Endothelial cell of umbilical vein (primary cell): ENCODE measurements around the gene POLR1H. TPM values are rescaled to one million over a fixed set of nuclear protein-coding genes. Genes with fewer than 3 reads are reported as not detected.

ENCODE experiments used
- BruUV-seq: library from RNA; stranded (reverse); fragments of 400-500 nt; replicated peaks from 2 replicates; lab custom pipeline; 2021; lab: Mats Ljungman, UMichigan
- CTCF ChIA-PET: fragments of 300-600, 350-600 bp; sonication (Branson Sonifier 250); formaldehyde crosslinking; loops from one replicate; lab custom pipeline; 2021; ENCODE audit warnings: antibody characterized with exemption, inconsistent platforms; lab: Charles Lee
- POLR2A ChIA-PET: fragments of 300-600, 350-600 bp; sonication (Branson Sonifier 250); formaldehyde crosslinking; loops from one replicate; lab custom pipeline; 2021; ENCODE audit warnings: antibody characterized with exemption, inconsistent platforms; lab: Charles Lee
- DNase-seq: peaks from one replicate; pipeline ENCODE4 v3.0.0-alpha.2; 2011; ENCODE audit warnings: low read depth, low spot score
- FAIRE-seq: peaks from 2 replicates; lab custom pipeline; 2011; peaks lifted over from hg19 to GRCh38; lab: Jason Lieb, UNC
- H2AFZ ChIP-seq: 2 replicates; pipeline ENCODE4 v1.6.0; 2012; ENCODE audit warnings: low read depth, low read length, control low read depth, inconsistent platforms
- H3K27ac ChIP-seq: 2 replicates; pipeline ENCODE4 v1.5.1; 2011; ENCODE audit warnings: low read depth, mild to moderate bottlenecking, control low read depth, low read length, moderate library complexity; ENCODE audit not compliant: insufficient read depth
- H3K27me3 ChIP-seq, 2 experiments: 2 replicates each; pipeline versions ENCODE4 v1.6.0 to v1.6.1; 2011; ENCODE audit warnings: low read length in 2 of 2, mixed read lengths in 1 of 2; ENCODE audit not compliant: control insufficient read depth in 2 of 2, insufficient read depth in 2 of 2
- H3K36me3 ChIP-seq, 2 experiments: 2 replicates in 1 of 2; 3 replicates in 1 of 2; pipeline ENCODE4 v1.5.1; 2011; ENCODE audit warnings: low read length in 2 of 2, mild to moderate bottlenecking in 1 of 2, moderate library complexity in 1 of 2; ENCODE audit not compliant: control insufficient read depth in 2 of 2, insufficient read depth in 2 of 2; ENCODE audit errors: extremely low read depth in 1 of 2
- H3K4me1 ChIP-seq: 3 replicates; pipeline ENCODE4 v1.5.1; 2011; ENCODE audit warnings: mild to moderate bottlenecking, low read length; ENCODE audit not compliant: control insufficient read depth, insufficient read depth; ENCODE audit errors: extremely low read depth
- H3K4me2 ChIP-seq: 2 replicates; pipeline ENCODE4 v1.6.1; 2011; ENCODE audit warnings: low read length, control low read depth, mixed read lengths; ENCODE audit not compliant: insufficient read depth
- H3K4me3 ChIP-seq, 3 experiments: fragments of 200-600 bp in 1 of 3; sonication (generic), shearing (Covaris generic) in 1 of 3; replicated peaks in 1 of 3; 2 replicates each; pipeline ENCODE4 v1.5.1; 2011 to 2016; ENCODE audit warnings: control low read depth in 3 of 3, low read length in 3 of 3, mild to moderate bottlenecking in 2 of 3, inconsistent platforms in 1 of 3, low read depth in 1 of 3, moderate library complexity in 1 of 3; ENCODE audit not compliant: insufficient read depth in 1 of 3
- H3K79me2 ChIP-seq: 2 replicates; pipeline ENCODE4 v1.6.0; 2012; ENCODE audit warnings: low read length, inconsistent platforms; ENCODE audit not compliant: control insufficient read depth, insufficient read depth
- H3K9ac ChIP-seq: replicated peaks from 2 replicates; pipeline ENCODE3; 2011; ENCODE audit warnings: low read length, control low read depth; ENCODE audit not compliant: insufficient read depth; ENCODE audit errors: extremely low read depth
- H3K9me1 ChIP-seq: replicated peaks from 3 replicates; pipeline ENCODE4 v1.6.0; 2011; ENCODE audit warnings: mild to moderate bottlenecking, low read length; ENCODE audit not compliant: control insufficient read depth, insufficient read depth; ENCODE audit errors: extremely low read depth
- H3K9me3 ChIP-seq: replicated peaks from 2 replicates; pipeline ENCODE4 v1.5.1; 2012; ENCODE audit warnings: low read length, inconsistent platforms; ENCODE audit not compliant: control insufficient read depth, insufficient read depth
- H4K20me1 ChIP-seq: replicated peaks from 2 replicates; pipeline ENCODE3; 2011; ENCODE audit warnings: mild to moderate bottlenecking, low read length; ENCODE audit not compliant: control insufficient read depth, insufficient read depth; ENCODE audit errors: extremely low read depth
- EZH2 ChIP-seq: IDR thresholded peaks from 2 replicates; pipeline ENCODE4 v1.6.1; 2012; ENCODE audit warnings: borderline replicate concordance, low read depth, mild to moderate bottlenecking, moderate library complexity, low read length, inconsistent platforms; ENCODE audit not compliant: severe bottlenecking
- FOS ChIP-seq: IDR thresholded peaks from 2 replicates; pipeline ENCODE4 v1.6.1; 2011; ENCODE audit warnings: mild to moderate bottlenecking, low read length, moderate library complexity, borderline replicate concordance; ENCODE audit not compliant: insufficient read depth
- GATA2 ChIP-seq: IDR thresholded peaks from 2 replicates; pipeline ENCODE4 v1.7.0; 2011; ENCODE audit warnings: low read depth, mild to moderate bottlenecking, moderate library complexity, mixed read lengths, low read length; ENCODE audit not compliant: insufficient read length, insufficient read depth
- JUN ChIP-seq: IDR thresholded peaks from 2 replicates; pipeline ENCODE4 v1.6.1; 2011; ENCODE audit warnings: borderline replicate concordance, low read depth; ENCODE audit not compliant: insufficient read length, insufficient read depth
- MAX ChIP-seq: IDR thresholded peaks from 2 replicates; pipeline ENCODE4 v1.6.1; 2011; ENCODE audit not compliant: insufficient read depth, insufficient read length
- MYC ChIP-seq: IDR thresholded peaks from one replicate; pipeline ENCODE4 v1.6.1; 2011; ENCODE audit warnings: mild to moderate bottlenecking, low read depth, low read length
- dilution Hi-C: fragments of 300-500 bp; cut with MboI; formaldehyde crosslinking; loops from one replicate; pipeline ENCODE4 v1.15.0; 2019; ENCODE audit warnings: low sequenced_read_pairs; ENCODE audit not compliant: extremely low pct_ligation_motif_present
- intact Hi-C: fragments of 100-400 bp; cut with micrococcal nuclease; formaldehyde crosslinking; loops from one replicate; pipeline ENCODE4 v1.10.0; 2022
- polyA plus RNA-seq, 4 experiments: library from polyadenylated mRNA; depleted of rRNA in 3 of 4; stranded (reverse) in 3 of 4; unstranded in 1 of 4; fragments of >200 nt; gene quantifications; 2 replicates each; pipeline versions ENCODE4 v1.2.1 to v1.2.3, GENCODE V29; 2011 to 2012; ENCODE audit warnings: missing spikeins in 1 of 4
- total RNA-seq: library from RNA; stranded (reverse); gene quantifications from 2 replicates; pipeline ENCODE4 v1.2.3, GENCODE V29; 2021
- TF ChIP-seq, protein P1 (sequence below), 2 donors: IDR thresholded peaks; 1 replicate in 1 of 2; 2 replicates in 1 of 2; pipeline ENCODE4 v1.5.1; 2011; ENCODE audit warnings: low read length in 2 of 2, mild to moderate bottlenecking in 2 of 2, moderate library complexity in 2 of 2, control low read depth in 1 of 2, inconsistent platforms in 1 of 2, low read depth in 1 of 2; ENCODE audit not compliant: insufficient read depth in 1 of 2; ENCODE audit errors: extremely low read depth in 1 of 2

Gene POLR1H
- total and polyA plus RNA-seq, 2 donors (not counting 3 experiments of a cell fraction or from before 2014, with no cell fraction given), result 32.5 to 65.3 TPM

DNA sequence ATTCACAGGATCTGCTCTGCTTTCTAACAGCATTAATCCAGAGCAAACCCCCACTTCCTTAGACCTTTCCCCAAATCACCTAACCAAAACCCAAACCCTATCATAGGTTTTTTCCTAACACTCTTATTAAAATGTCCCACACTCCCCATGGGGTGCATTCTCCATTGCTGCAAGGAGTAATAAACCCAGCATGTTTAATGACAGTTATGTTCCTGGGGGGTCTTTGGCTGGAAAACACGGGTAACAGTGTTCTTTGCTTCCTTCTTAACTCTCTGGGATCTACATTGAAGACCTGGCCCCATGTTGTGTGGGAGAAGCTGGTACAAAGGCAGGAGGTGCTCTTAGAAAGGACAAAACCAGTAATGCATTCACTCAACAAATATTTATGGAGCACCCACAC lies 35.8 kb downstream of the POLR1H start:
- FAIRE-seq, result no peak
- no peaks in the 10 kb centered on the region for H4K20me1 ChIP-seq
- H3K4me3 ChIP-seq, result no peak overlapping the region
- no peaks in the 10 kb centered on the region for H3K9me1 ChIP-seq
- peaks cover 31 to 51% of the 10 kb centered on the region in 2 experiments for H3K27me3 ChIP-seq
- no peaks in the 10 kb centered on the region for H3K9me3 ChIP-seq
- H3K27ac ChIP-seq, result no peak overlapping the region
- ChIA-PET POLR2A (no interaction called here), CTCF (interaction anchor here (1.1 kb wide), 1 partner anchor 35 kb away, joined by 3 read pairs; no protein-coding TSS in a partner anchor)
- no peak overlapping the region for H2AFZ ChIP-seq
- BruUV-seq, result no TSS peak
- DNase-seq, result no peak
- dilution Hi-C loops (no loop called here), intact Hi-C loops (no loop called here)
- no peak overlapping the region for H3K9ac ChIP-seq
- H3K4me1 ChIP-seq, result peaks cover 12% of the 10 kb centered on the region
- no peaks in the 10 kb centered on the region for H3K79me2 ChIP-seq
- no peaks in the 10 kb centered on the region for H3K36me3 ChIP-seq
- H3K4me2 ChIP-seq, result no peak overlapping the region
- TF ChIP-seq FOS, result no peak
- no peak for TF ChIP-seq MYC
- TF ChIP-seq MAX, result no peak
- no peak for TF ChIP-seq JUN
- no peak for TF ChIP-seq GATA2
- TF ChIP-seq, protein P1, sequence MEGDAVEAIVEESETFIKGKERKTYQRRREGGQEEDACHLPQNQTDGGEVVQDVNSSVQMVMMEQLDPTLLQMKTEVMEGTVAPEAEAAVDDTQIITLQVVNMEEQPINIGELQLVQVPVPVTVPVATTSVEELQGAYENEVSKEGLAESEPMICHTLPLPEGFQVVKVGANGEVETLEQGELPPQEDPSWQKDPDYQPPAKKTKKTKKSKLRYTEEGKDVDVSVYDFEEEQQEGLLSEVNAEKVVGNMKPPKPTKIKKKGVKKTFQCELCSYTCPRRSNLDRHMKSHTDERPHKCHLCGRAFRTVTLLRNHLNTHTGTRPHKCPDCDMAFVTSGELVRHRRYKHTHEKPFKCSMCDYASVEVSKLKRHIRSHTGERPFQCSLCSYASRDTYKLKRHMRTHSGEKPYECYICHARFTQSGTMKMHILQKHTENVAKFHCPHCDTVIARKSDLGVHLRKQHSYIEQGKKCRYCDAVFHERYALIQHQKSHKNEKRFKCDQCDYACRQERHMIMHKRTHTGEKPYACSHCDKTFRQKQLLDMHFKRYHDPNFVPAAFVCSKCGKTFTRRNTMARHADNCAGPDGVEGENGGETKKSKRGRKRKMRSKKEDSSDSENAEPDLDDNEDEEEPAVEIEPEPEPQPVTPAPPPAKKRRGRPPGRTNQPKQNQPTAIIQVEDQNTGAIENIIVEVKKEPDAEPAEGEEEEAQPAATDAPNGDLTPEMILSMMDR (IDR thresholded peaks at IDR 0.05; ENCODE audit: extremely low read depth in 1 of 2, insufficient read depth in 1 of 2, low read depth in 1 of 2, low read length in 2 of 2), result no peak
- no peak for TF ChIP-seq EZH2
